Body of pancreas (tissue), 4 donors: Measurements from ENCODE around the gene CSMD2. TPM values are rescaled to one million over a fixed set of nuclear protein-coding genes. Genes with fewer than 3 reads are reported as not detected.

Experiments used
- ATAC-seq: fragments of 150-250 bp; one replicate; pipeline ENCODE4 v1.9.1; 2016
- DNase-seq, 4 donors: peaks; one replicate each; pipeline ENCODE4 v3.0.0-alpha.2; 2019
- H3K27ac ChIP-seq, 4 donors: fragments of 200-600 bp; sonication (generic); 1 replicate in 3 of 4; 2 replicates in 1 of 4; pipeline versions ENCODE4 v1.5.1 to v1.6.1; 2016 to 2019; ENCODE audit warnings: mild to moderate bottlenecking in 1 of 4, mixed read lengths in 1 of 4, moderate library complexity in 1 of 4
- H3K27me3 ChIP-seq, 2 donors: fragments of 200-600 bp; sonication (generic); one replicate each; pipeline ENCODE4 v1.6.0; 2016; ENCODE audit warnings: mild to moderate bottlenecking in 1 of 2
- H3K36me3 ChIP-seq, 2 donors: fragments of 200-600 bp; sonication (generic); replicated peaks in 1 of 2; 2 replicates each; pipeline ENCODE4 v1.5.1; 2016; ENCODE audit warnings: low read depth in 2 of 2; ENCODE audit not compliant: insufficient read depth in 1 of 2
- H3K4me1 ChIP-seq: fragments of 200-600 bp; sonication (generic); one replicate; pipeline ENCODE4 v1.6.0; 2016
- H3K4me3 ChIP-seq, 2 donors: fragments of 200-600 bp; sonication (generic); 1 replicate in 1 of 2; 2 replicates in 1 of 2; pipeline ENCODE4 v1.5.1; 2016 to 2019
- H3K9me3 ChIP-seq, 3 donors: fragments of 200-600 bp; sonication (generic); 1 replicate in 2 of 3; 2 replicates in 1 of 3; pipeline ENCODE4 v1.5.1; 2016
- CTCF ChIP-seq, 7 experiments: fragments of 450-650 bp in 4 of 7; fragments of 200-600 bp in 3 of 7; sonication (generic) in 3 of 7; IDR thresholded peaks; one replicate each; pipeline ENCODE4 v1.5.1; 2016 to 2019; ENCODE audit warnings: antibody characterized with exemption in 7 of 7
- POLR2A ChIP-seq, 3 donors: fragments of 450-650 bp; IDR thresholded peaks; one replicate each; pipeline ENCODE4 v1.6.1; 2016; ENCODE audit warnings: antibody characterized with exemption in 3 of 3, mild to moderate bottlenecking in 2 of 3
- WGBS, 2 donors: methylation state at CpG; one replicate each; pipeline ENCODE4 v1.1.5; 2017; 5-methylcytosine and 5-hydroxymethylcytosine counted together
- intact Hi-C: fragments of 100-400 bp; cut with DNase I; formaldehyde crosslinking; loops from one replicate; pipeline ENCODE4 v1.15.1; 2023
- total RNA-seq, 2 donors: library from RNA; depleted of rRNA; stranded (reverse); fragments of >200 nt; gene quantifications; one replicate each; pipeline ENCODE4 v1.1.0, GENCODE V29; 2016

Gene CSMD2
- total RNA-seq, 2 donors from 2014 or later, result 0.26 to 0.33 TPM

GRCh38 chr1:33908324-33908956 lies 256.6 kb downstream of the CSMD2 start:
- no peaks in the 10 kb centered on the region for H3K36me3 ChIP-seq
- no peaks in the 10 kb centered on the region for H3K27me3 ChIP-seq
- TF ChIP-seq POLR2A (IDR thresholded peaks at IDR 0.05) (no peak), CTCF (IDR thresholded peaks at IDR 0.05) (no peak)
- H3K27ac ChIP-seq, result no peak overlapping the region
- 80 to 86% methylated on average over 10 to 11 of the region's 11 CpGs for WGBS, 2 donors
- intact Hi-C loops, result no loop called here
- ATAC-seq, result no peak
- no peaks in the 10 kb centered on the region for H3K9me3 ChIP-seq
- H3K4me3 ChIP-seq, result no peak overlapping the region
- DNase-seq, result no peak
- H3K4me1 ChIP-seq, result no peaks in the 10 kb centered on the region

GRCh38 chr1:33906156-33906555 lies 258.9 kb downstream of the CSMD2 start:
- Histone ChIP-seq H3K27ac (no peak overlapping the region), H3K4me3 (no peak overlapping the region), H3K36me3 (no peaks in the 10 kb centered on the region), H3K27me3 (no peaks in the 10 kb centered on the region), H3K9me3 (no peaks in the 10 kb centered on the region), H3K4me1 (peaks cover 8% of the 10 kb centered on the region)
- ATAC-seq (no peak), DNase-seq (no peak)
- TF ChIP-seq CTCF (IDR thresholded peaks at IDR 0.05) (no peak), POLR2A (IDR thresholded peaks at IDR 0.05) (no peak)
- WGBS, 2 donors, result 71 to 77% methylated on average over 1 of the region's 1 CpG
- intact Hi-C loops, result no loop called here

- TF ChIP-seq CTCF (IDR thresholded peaks at IDR 0.05), result no peak
- TF ChIP-seq POLR2A (IDR thresholded peaks at IDR 0.05), result no peak
- peaks cover 8% of the 10 kb centered on the region for H3K4me1 ChIP-seq
- 50 to 53% methylated on average over 3 of the region's 3 CpGs for WGBS, 2 donors
- intact Hi-C loops, result no loop called here
- H3K27ac ChIP-seq, result no peak overlapping the region
- H3K4me3 ChIP-seq, result no peak overlapping the region
- DNase-seq (no peak), ATAC-seq (no peak)
- H3K36me3 ChIP-seq, result no peaks in the 10 kb centered on the region
- H3K9me3 ChIP-seq, result no peaks in the 10 kb centered on the region
- H3K27me3 ChIP-seq, result no peaks in the 10 kb centered on the region
Measured at GRCh38 chr1:33905241-33905640, 259.8 kb downstream of the CSMD2 start.

GRCh38 chr1:33903210-33903589 lies 261.8 kb downstream of the CSMD2 start:
- DNase-seq, result peak in 2 of 4 donors; percentile 14 to 19
- H3K4me3 ChIP-seq, result no peak overlapping the region
- peaks cover 8% of the 10 kb centered on the region for H3K4me1 ChIP-seq
- no peaks in the 10 kb centered on the region for H3K9me3 ChIP-seq
- intact Hi-C loops, result no loop called here
- H3K27ac ChIP-seq, result no peak overlapping the region
- no peaks in the 10 kb centered on the region for H3K27me3 ChIP-seq
- 0 to 7% methylated on average over 2 of the region's 2 CpGs for whole genome bisulfite sequencing, 2 donors
- TF ChIP-seq CTCF (IDR thresholded peaks at IDR 0.05) (no peak), POLR2A (IDR thresholded peaks at IDR 0.05) (no peak)
- peak; percentile 45 for ATAC-seq
- H3K36me3 ChIP-seq, result no peaks in the 10 kb centered on the region
